ENCODE results near the gene SOX5.

Gene SOX5

DNA sequence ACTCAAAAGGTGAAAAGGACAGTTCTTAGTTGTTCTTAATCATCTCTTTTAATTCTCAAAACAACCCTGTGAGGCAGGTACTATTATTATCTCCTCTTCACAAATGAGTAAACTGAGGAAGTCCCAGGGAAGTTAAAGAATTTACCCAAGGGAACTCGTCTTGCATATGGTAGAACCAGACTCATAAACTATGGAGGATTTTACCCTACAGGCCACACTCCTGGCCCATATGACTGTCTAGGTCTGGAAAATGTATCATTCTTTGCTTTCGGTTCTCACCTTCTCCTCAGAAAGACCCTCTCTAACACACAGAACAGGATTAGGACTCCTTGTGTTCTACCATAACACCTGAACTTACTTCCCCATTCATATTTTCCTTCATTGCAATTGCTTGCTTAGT lies 18.9 kb downstream of the SOX5 start:
- TF ChIP-seq, protein P1, sequence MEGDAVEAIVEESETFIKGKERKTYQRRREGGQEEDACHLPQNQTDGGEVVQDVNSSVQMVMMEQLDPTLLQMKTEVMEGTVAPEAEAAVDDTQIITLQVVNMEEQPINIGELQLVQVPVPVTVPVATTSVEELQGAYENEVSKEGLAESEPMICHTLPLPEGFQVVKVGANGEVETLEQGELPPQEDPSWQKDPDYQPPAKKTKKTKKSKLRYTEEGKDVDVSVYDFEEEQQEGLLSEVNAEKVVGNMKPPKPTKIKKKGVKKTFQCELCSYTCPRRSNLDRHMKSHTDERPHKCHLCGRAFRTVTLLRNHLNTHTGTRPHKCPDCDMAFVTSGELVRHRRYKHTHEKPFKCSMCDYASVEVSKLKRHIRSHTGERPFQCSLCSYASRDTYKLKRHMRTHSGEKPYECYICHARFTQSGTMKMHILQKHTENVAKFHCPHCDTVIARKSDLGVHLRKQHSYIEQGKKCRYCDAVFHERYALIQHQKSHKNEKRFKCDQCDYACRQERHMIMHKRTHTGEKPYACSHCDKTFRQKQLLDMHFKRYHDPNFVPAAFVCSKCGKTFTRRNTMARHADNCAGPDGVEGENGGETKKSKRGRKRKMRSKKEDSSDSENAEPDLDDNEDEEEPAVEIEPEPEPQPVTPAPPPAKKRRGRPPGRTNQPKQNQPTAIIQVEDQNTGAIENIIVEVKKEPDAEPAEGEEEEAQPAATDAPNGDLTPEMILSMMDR (IDR thresholded peaks at IDR 0.05) = no peak
- H3K9me3 Mint-ChIP-seq = no peaks in the 10 kb centered on the region
- H3K27me3 Mint-ChIP-seq (ENCODE audit: low read depth, poor library complexity) = no peaks in the 10 kb centered on the region
- H3K36me3 Mint-ChIP-seq (ENCODE audit: low read depth) = no peaks in the 10 kb centered on the region
- no peak for DNase-seq
- no peak overlapping the region for H3K27ac Mint-ChIP-seq
- H3K4me1 Mint-ChIP-seq = peaks cover 5% of the 10 kb centered on the region
- no peak overlapping the region for H3K4me3 Mint-ChIP-seq

DNA sequence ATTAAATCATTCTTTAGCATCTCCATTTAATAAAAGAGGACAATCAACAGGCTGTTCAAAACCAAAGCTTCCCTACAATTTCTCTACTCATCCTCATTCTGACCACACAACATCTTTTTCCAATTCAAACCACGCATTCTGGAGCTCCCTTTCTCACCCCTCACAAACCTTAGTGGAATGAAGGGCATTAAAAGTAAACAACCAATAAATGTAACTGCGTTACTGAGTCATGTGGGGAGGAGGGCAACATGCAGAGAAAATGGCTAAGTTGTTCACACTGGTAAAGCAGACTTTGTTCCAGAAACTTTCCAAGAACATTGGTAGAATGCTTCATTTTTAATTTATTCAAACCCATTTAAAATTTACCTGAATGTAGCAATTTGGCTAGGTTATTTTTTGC lies 19.6 kb downstream of the SOX5 start:
- H3K9me3 Mint-ChIP-seq = no peaks in the 10 kb centered on the region
- H3K27me3 Mint-ChIP-seq (ENCODE audit: low read depth, poor library complexity) = no peaks in the 10 kb centered on the region
- TF ChIP-seq, protein P1 (IDR thresholded peaks at IDR 0.05) = no peak
- peaks cover 5% of the 10 kb centered on the region for H3K4me1 Mint-ChIP-seq
- no peak overlapping the region for H3K4me3 Mint-ChIP-seq
- H3K27ac Mint-ChIP-seq = no peak overlapping the region
- no peaks in the 10 kb centered on the region for H3K36me3 Mint-ChIP-seq (ENCODE audit: low read depth)
- no peak for DNase-seq

DNA sequence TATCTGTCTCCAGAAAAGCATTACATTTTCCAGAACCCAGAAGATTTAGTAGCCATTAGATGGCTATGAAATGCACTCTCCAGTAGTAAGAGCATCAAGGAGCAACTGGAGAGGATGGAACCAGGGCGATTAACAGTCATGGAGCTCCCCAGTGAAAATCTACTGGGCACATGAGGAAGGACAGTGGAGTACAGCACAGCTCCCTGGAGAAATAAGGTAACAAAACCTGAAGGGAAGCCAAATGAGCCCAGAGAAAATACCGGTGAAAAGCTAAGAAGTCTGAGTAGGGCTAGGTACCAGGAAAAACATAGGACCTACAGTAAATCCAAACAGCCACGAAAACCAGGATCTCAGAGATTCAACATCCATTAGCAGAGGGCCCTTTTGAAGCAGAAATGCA lies 21.6 kb downstream of the SOX5 start:
- no peak for DNase-seq
- no peaks in the 10 kb centered on the region for H3K27me3 Mint-ChIP-seq (ENCODE audit: low read depth, poor library complexity)
- peaks cover 5% of the 10 kb centered on the region for H3K4me1 Mint-ChIP-seq

DNA sequence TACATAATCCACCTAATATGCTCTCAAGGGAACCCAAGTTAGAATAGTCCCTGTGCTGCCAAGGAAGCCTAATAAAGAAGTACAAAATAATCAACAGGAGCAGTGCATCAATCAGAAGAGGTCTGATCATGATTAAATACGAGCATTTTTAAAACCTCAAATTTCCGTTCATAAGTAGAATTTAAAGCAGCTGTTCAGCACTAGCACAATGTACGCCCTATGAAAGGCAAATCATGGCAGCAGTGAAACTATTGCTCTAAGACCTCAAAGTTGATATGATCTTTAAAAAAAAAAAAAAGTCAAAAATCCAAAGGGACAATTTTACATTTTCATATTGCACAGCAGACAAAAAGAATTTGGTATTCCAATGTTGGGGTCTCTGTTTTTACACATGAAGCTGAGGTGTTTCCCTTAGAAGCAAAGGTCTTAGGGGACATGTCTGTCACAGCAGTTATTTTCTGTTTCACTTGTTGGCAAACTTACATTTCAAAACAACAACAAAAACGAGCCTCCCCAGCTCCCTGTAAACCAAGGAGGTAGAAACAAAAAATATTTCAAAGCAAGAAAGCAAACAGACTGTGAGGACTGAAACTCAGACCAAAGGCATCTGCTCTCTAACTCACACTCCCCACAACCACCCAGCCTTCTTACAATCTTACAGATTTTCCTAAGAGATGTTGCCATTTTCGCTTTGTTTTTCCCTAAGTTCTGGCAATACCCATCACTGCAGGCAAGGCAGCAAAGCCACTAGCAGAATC lies 28.2 kb downstream of the SOX5 start:
- Mint-ChIP-seq H3K27me3 (ENCODE audit: low read depth, poor library complexity) (no peaks in the 10 kb centered on the region), H3K36me3 (ENCODE audit: low read depth) (peaks cover 5% of the 10 kb centered on the region), H3K4me1 (peaks cover 10% of the 10 kb centered on the region), H3K27ac (peak overlapping the region; percentile 6), H3K4me3 (no peak overlapping the region), H3K9me3 (no peaks in the 10 kb centered on the region)
- DNase-seq = no peak
- TF ChIP-seq, protein P1 (IDR thresholded peaks at IDR 0.05) = no peak

More for the DNA sequence above, 21.6 kb downstream of the SOX5 start:
- Mint-ChIP-seq H3K27ac (peak overlapping the region; percentile 60), H3K36me3 (ENCODE audit: low read depth) (no peaks in the 10 kb centered on the region), H3K9me3 (no peaks in the 10 kb centered on the region), H3K4me3 (no peak overlapping the region)
- TF ChIP-seq, protein P1 (IDR thresholded peaks at IDR 0.05) = no peak

DNA sequence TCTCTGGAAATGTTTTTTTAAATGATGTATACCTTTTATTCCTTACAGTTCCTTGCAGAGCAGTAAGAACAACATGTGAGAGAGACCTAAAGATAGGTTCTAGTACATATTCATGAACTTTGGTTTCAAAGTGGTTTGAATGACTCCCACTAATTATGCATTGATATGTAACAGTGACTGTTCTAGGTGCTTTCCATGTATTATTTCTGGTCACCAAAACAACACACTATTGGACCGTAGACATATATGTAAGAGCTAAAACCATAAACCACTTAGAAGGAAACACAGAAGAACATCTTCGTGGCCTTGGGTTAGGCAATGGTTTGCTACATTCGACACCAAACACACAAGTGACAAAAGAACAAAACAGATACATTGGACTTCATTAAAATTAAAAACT lies 37.9 kb downstream of the SOX5 start:
- H3K4me1 Mint-ChIP-seq = peaks cover 34% of the 10 kb centered on the region
- no peak for DNase-seq
- H3K4me3 Mint-ChIP-seq = no peak overlapping the region
- H3K9me3 Mint-ChIP-seq = no peaks in the 10 kb centered on the region
- H3K27ac Mint-ChIP-seq = no peak overlapping the region
- TF ChIP-seq, protein P1 (IDR thresholded peaks at IDR 0.05) = no peak
- H3K36me3 Mint-ChIP-seq (ENCODE audit: low read depth) = peaks cover 5% of the 10 kb centered on the region
- H3K27me3 Mint-ChIP-seq (ENCODE audit: low read depth, poor library complexity) = no peaks in the 10 kb centered on the region

DNA sequence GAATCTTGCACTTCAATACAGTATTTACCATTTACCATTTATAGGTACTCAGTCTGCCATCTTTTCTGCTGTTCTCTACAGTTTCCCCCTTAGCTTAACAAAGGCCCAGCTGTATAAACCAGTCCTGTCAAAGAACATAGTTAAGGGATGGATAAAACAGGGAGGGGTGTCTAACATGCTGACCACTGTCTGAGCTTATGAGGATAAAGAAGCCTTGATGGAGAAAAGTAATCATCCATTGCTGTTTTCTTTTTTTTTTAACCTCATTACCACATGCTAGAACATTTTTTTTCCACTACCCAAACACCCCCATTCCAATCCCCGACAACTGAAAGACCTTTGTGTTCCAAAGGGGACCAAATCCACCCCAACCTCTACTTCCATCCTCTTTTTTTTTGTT lies 39.9 kb downstream of the SOX5 start:
- no peak overlapping the region for H3K4me3 Mint-ChIP-seq
- peaks cover 5% of the 10 kb centered on the region for H3K36me3 Mint-ChIP-seq (ENCODE audit: low read depth)
- no peak overlapping the region for H3K27ac Mint-ChIP-seq
- H3K4me1 Mint-ChIP-seq = peaks cover 39% of the 10 kb centered on the region
- TF ChIP-seq, protein P1 (IDR thresholded peaks at IDR 0.05) = no peak
- no peak for DNase-seq
- no peaks in the 10 kb centered on the region for H3K27me3 Mint-ChIP-seq (ENCODE audit: low read depth, poor library complexity)
- no peaks in the 10 kb centered on the region for H3K9me3 Mint-ChIP-seq

All from nephron progenitor cell (in vitro differentiated cells).